Heart left ventricle (tissue), 13 donors: Measurements from ENCODE around the gene HDLBP.

ENCODE experiments used
- POLR2A ChIP-seq, 2 donors: fragments of 450-650 bp; IDR thresholded peaks; one replicate each; pipeline ENCODE4 v1.6.1; 2017; ENCODE audit warnings: antibody characterized with exemption in 2 of 2, mild to moderate bottlenecking in 2 of 2, moderate library complexity in 2 of 2
- TF ChIP-seq, protein P1 (sequence below), 12 donors: fragments of 200-600 bp; sonication (generic) in 4 of 12; IDR thresholded peaks; one replicate each; pipeline versions ENCODE4 v1.5.0 to v1.8.0; 2018 to 2022; ENCODE audit warnings: antibody characterized with exemption in 12 of 12, mild to moderate bottlenecking in 5 of 12
- donor health status: ischemic (EF 13 %, LVEDD 7.1; RV severe dilation, severe dysfunction).
- donor health status: DM: no; HTN: yes; CAD: no.
- donor health status: DM: no; HTN: no; CAD: no.
- donor health status: ischemic (EF 25% LVEDD 6.9; RV normal size, moderate dysfunction).
- donor health status: ischemic (EF 25% LVEDD 5.7; RV mildly dilated, moderate dysfunction).
- donor health status: ischemic (EF 35%, LVEDD 5.7; RV mildly dilated, moderate dysfunction).
- donor health status: nonischemic (EF 11% LVEDD 7.7; RV severe dilation, severe dysfunction).
- donor health status: DM: yes; HTN: yes; CAD: no.
- donor health status: PGD.
- donor health status: ischemic (EF 29% LVEDD 5.4; RV normal size, mild dysfunction).
- donor health status: nonischemic (EF 23%, LVEDD 6.1; RV moderate dilation, normal function).

DNA sequence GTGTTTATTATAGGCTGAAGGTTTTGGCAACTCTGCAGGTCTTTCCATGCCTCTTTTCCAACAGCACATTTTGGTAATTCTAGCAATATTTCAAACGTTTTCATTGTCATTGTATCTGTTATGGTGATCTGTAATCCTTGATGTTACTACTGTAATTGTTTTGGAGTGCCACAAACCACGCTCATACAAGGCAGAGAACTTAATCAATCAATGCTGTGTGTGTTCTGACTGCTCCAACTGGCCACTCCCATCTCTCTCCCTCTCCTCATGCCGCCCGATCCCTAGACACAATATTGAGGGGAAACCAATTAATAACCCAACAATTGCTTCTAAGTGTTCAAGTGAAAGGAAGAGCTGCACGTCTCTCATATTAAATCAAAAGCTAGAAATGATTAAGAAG is 32.9 kb downstream of the HDLBP start:
- TF ChIP-seq, protein P1, sequence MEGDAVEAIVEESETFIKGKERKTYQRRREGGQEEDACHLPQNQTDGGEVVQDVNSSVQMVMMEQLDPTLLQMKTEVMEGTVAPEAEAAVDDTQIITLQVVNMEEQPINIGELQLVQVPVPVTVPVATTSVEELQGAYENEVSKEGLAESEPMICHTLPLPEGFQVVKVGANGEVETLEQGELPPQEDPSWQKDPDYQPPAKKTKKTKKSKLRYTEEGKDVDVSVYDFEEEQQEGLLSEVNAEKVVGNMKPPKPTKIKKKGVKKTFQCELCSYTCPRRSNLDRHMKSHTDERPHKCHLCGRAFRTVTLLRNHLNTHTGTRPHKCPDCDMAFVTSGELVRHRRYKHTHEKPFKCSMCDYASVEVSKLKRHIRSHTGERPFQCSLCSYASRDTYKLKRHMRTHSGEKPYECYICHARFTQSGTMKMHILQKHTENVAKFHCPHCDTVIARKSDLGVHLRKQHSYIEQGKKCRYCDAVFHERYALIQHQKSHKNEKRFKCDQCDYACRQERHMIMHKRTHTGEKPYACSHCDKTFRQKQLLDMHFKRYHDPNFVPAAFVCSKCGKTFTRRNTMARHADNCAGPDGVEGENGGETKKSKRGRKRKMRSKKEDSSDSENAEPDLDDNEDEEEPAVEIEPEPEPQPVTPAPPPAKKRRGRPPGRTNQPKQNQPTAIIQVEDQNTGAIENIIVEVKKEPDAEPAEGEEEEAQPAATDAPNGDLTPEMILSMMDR (IDR thresholded peaks at IDR 0.05), result no peak
- no peak for TF ChIP-seq POLR2A (IDR thresholded peaks at IDR 0.05)
